GM12872 (cell line): Measurements from ENCODE around the gene SCNN1A.

Source experiments
- CTCF ChIP-seq: IDR thresholded peaks from 3 replicates; pipeline ENCODE4 v1.5.1; 2011; ENCODE audit warnings: low read depth, mild to moderate bottlenecking, low read length, moderate library complexity; ENCODE audit not compliant: insufficient read depth

Gene SCNN1A

DNA sequence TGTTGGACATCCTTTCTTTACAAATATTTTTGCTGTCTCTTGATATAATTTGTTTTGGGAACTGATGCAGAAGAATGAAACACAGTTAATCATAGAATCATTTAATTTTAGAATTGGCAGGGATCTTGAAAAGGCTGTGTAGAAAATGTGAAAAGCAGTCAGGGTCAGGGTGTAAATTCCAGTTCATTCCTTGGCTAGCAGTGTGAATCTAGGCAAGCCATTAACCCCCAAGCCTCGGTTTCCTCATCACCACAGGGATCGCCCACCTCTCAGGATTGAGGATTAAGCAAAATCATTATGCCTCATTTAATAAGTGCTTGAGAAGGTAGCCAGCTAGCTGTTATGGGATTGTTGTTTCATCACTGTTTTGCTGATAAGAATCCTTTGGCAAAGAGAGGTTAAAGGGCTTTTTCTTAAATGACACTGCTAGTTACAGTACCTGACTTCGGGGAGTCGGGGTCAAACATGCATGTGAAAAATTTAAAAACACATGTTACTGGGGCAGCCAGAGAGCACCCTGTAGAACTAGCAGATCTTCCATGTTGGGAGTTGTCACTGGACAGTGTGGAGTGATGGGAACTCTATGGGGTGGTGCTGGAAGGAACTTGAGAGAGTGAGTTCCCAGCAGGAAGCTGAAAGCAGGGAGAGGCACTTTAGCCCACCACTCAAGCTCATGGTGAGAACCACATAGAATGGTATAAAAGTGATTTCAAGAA, 44.2 kb downstream of the SCNN1A start:
- TF ChIP-seq CTCF, result no peak

- TF ChIP-seq CTCF, result no peak
These were observed 45.2 kb downstream of the SCNN1A start for GRCh38 chr12:6330192-6330591.

GRCh38 chr12:6329703-6330064, 45.7 kb downstream of the SCNN1A start:
- TF ChIP-seq CTCF, result no peak

- TF ChIP-seq CTCF, result no peak
These were observed 46.2 kb downstream of the SCNN1A start for GRCh38 chr12:6328945-6329702.

DNA sequence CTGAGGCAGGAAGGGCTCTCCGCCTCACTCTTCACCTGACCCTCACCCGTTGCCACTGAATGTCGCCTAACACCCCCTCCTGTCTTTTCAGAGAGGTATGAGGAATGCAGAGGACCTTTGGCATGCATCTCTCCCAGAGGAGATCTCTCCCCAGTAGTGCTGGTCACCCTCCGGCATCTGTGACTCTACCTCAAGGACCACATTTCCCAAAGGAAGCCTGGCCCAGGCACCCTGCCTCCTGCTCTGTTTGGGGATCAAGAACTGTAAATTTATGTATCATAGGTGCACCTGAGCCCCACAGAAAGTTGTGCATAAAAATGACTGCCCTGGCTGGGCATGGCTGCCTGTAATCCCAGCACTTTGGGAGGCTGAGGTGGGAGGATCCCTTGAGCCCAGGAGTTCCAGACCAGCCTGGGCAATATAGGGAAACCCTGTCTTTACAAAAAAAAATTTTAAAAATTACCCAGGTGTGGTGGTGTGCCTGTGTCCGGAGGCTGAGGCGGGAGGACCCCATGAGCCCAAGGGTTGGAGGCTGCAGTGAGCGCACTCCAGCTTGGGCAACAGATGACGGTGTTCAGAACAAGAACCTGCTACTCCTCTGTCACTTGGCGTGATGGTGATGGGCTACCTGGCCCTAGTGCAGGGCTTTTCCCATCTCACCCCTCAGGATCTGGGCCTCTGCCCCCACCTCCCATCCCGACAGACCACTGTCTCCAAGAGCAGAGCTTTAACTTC, 47.2 kb downstream of the SCNN1A start:
- no peak for TF ChIP-seq CTCF

DNA sequence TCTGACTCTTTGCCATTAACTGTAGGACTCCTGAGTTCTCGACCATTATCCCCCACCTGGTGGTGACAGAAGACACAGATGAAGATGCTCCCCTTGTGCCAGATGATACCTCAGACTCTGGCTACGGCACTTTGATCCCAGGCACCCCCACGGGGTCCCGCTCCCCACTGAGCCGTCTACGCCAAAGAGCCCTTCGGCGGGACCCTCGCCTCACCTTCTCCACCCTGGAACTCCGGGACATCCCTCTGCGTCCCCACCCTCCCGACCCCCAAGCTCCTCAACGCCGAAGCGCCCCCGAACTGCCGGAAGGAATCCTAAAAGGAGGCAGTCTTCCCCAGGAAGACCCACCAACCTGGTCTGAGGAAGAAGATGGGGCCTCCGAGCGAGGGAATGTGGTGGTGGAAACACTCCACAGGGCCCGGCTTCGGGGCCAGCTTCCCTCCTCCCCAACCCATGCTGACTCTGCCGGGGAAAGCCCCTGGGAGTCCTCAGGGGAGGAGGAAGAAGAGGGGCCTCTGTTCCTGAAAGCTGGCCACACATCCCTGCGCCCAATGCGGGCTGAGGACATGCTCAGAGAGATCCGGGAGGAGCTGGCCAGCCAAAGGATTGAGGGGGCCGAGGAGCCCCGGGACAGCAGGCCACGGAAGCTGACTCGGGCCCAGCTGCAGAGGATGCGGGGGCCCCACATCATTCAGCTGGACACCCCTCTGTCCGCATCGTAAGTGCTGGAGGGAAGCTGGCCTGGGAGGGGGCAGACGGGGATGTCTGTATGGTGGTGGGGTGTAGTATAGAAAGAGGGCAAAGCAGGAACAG, 47.9 kb downstream of the SCNN1A start:
- TF ChIP-seq CTCF, result no peak
